DOHH2 (cell line): ENCODE measurements around the gene COBLL1.

ENCODE experiments used
- H3F3A ChIP-seq: fragments of 200-600 bp; sonication (generic), shearing (Covaris generic); 2 replicates; pipeline ENCODE4 v1.6.0; 2016; ENCODE audit warnings: antibody characterized with exemption, mild to moderate bottlenecking; ENCODE audit not compliant: control insufficient read depth, insufficient read depth
- H3K27ac ChIP-seq: fragments of 200-600 bp; sonication (generic); 2 replicates; pipeline ENCODE4 v1.5.1; 2014; ENCODE audit warnings: low read depth, mild to moderate bottlenecking, low read length, moderate library complexity
- H3K27me3 ChIP-seq: fragments of 200-600 bp; sonication (generic); 2 replicates; pipeline ENCODE4 v1.6.1; 2014; ENCODE audit warnings: mild to moderate bottlenecking, low read length, mixed read lengths; ENCODE audit not compliant: control insufficient read depth
- H3K36me3 ChIP-seq: fragments of 200-600 bp; sonication (generic); 2 replicates; pipeline ENCODE4 v1.6.1; 2014; ENCODE audit warnings: mild to moderate bottlenecking, low read length, moderate library complexity, mixed read lengths; ENCODE audit not compliant: control insufficient read depth
- H3K4me1 ChIP-seq: fragments of 200-600 bp; sonication (generic); 2 replicates; pipeline ENCODE4 v1.6.1; 2014; ENCODE audit warnings: mild to moderate bottlenecking, low read length, mixed read lengths; ENCODE audit not compliant: control insufficient read depth
- H3K4me2 ChIP-seq: fragments of 200-600 bp; sonication (generic); 2 replicates; pipeline ENCODE4 v1.6.0; 2014; ENCODE audit warnings: mild to moderate bottlenecking, low read length, moderate library complexity
- H3K4me3 ChIP-seq: fragments of 200-600 bp; sonication (generic); 2 replicates; pipeline ENCODE4 v1.5.1; 2014; ENCODE audit warnings: mild to moderate bottlenecking, low read length, mixed read lengths
- H3K79me2 ChIP-seq: fragments of 200-600 bp; sonication (generic); 2 replicates; pipeline ENCODE4 v1.6.1; 2014; ENCODE audit warnings: mild to moderate bottlenecking, low read length, mixed read lengths; ENCODE audit not compliant: control insufficient read depth
- H3K9me2 ChIP-seq: fragments of 200-600 bp; sonication (generic); replicated peaks from 2 replicates; pipeline ENCODE4 v1.6.1; 2014; ENCODE audit warnings: mild to moderate bottlenecking, low read length, mixed read lengths; ENCODE audit not compliant: control insufficient read depth
- H3K9me3 ChIP-seq: fragments of 200-600 bp; sonication (generic); 2 replicates; pipeline ENCODE4 v1.6.1; 2014; ENCODE audit warnings: antibody characterized with exemption, low read length, mixed read lengths; ENCODE audit not compliant: control insufficient read depth, insufficient read depth
- H4K20me1 ChIP-seq: fragments of 200-600 bp; sonication (generic); 2 replicates; pipeline ENCODE4 v1.6.0; 2014; ENCODE audit warnings: low read depth, mild to moderate bottlenecking, antibody characterized with exemption, low read length, moderate library complexity; ENCODE audit not compliant: control insufficient read depth, insufficient read depth
- CTCF ChIP-seq: fragments of 200-600 bp; sonication (generic); IDR thresholded peaks from one replicate; pipeline ENCODE4 v1.5.1; 2014; ENCODE audit warnings: antibody characterized with exemption, mild to moderate bottlenecking, low read depth, low read length; ENCODE audit not compliant: poor library complexity, severe bottlenecking
- EZH2phosphoT487 ChIP-seq: fragments of 200-600 bp; sonication (generic); IDR thresholded peaks from 2 replicates; pipeline ENCODE4 v1.6.1; 2017; ENCODE audit warnings: borderline replicate concordance, mild to moderate bottlenecking, antibody characterized with exemption, low read length, moderate library complexity, mixed read lengths

COBLL1 gene

DNA sequence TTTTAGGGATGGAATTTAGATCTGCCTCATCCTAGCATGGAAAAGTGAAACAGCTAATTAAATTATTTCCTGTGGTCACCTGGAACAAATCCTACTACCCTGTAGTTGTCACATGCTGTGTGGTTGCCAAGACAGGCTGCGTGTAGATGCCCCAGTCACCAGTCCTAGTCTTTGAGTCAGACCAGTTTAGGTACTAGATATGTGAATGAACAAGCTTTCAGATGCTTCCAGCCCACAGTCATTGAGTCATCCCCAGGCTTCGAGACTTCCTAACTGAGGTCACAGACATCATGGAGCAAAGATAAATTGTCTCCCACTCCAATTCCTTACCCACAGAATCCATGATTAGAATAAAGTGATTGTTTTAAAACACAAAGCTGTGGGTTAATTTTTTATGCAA lies 184.5 kb downstream of the COBLL1 start:
- H3K4me2 ChIP-seq, result no peak overlapping the region
- no peaks in the 10 kb centered on the region for H3K36me3 ChIP-seq
- no peak overlapping the region for H3K27ac ChIP-seq
- H3K4me1 ChIP-seq, result no peaks in the 10 kb centered on the region
- no peaks in the 10 kb centered on the region for H3F3A ChIP-seq
- H4K20me1 ChIP-seq, result no peaks in the 10 kb centered on the region
- H3K9me2 ChIP-seq, result no peaks in the 10 kb centered on the region
- H3K27me3 ChIP-seq, result no peaks in the 10 kb centered on the region
- H3K9me3 ChIP-seq, result no peaks in the 10 kb centered on the region
- H3K79me2 ChIP-seq, result no peaks in the 10 kb centered on the region
- H3K4me3 ChIP-seq, result no peak overlapping the region
- TF ChIP-seq EZH2phosphoT487 (no peak), CTCF (no peak)

DNA sequence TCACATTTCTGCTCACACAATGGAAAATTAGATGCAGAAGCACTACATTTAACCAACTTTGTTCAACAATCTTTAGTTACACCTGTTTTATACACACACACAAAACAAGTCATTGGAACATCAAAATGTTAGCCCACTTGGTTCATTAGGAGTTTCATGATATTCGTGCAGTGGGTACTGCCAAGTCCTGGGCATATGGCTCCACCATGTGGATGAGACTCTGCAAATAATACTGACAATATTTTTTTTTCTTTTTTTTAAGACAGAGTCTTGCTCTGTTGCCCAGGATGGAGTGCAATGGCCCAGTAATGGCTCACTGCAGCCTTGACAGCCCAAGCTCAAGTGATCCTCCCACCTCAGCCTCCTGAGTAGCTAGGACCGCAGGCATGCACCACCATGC lies 185.9 kb downstream of the COBLL1 start:
- Histone ChIP-seq H4K20me1 (no peaks in the 10 kb centered on the region), H3K9me3 (no peaks in the 10 kb centered on the region), H3F3A (no peaks in the 10 kb centered on the region), H3K4me2 (no peak overlapping the region), H3K27me3 (no peaks in the 10 kb centered on the region), H3K27ac (no peak overlapping the region), H3K4me3 (no peak overlapping the region), H3K4me1 (no peaks in the 10 kb centered on the region), H3K9me2 (no peaks in the 10 kb centered on the region), H3K36me3 (no peaks in the 10 kb centered on the region), H3K79me2 (no peaks in the 10 kb centered on the region)
- no peak for TF ChIP-seq CTCF
- TF ChIP-seq EZH2phosphoT487, result no peak

DNA sequence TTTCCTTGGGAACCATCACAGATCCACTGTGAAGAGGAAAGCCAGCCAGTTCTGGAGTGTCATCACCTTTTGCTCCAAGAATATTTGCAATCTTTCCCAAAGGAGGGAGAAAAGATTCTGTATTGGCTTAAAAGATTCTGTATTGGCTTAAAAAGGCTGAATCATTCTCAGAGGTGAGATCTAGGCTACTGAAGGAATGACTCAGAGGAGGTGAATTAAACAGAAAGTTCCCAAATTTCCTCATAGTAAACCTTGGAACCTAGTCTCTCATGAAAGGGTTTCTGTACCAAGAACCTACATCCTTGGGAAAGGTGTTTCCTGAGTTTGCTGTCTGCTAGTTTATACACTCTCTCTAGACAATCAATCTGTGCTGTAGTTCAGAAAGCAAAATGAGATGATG lies 186.3 kb downstream of the COBLL1 start:
- no peaks in the 10 kb centered on the region for H3K36me3 ChIP-seq
- H3K27ac ChIP-seq, result no peak overlapping the region
- H3F3A ChIP-seq, result no peaks in the 10 kb centered on the region
- no peaks in the 10 kb centered on the region for H3K4me1 ChIP-seq
- H4K20me1 ChIP-seq, result no peaks in the 10 kb centered on the region
- no peak overlapping the region for H3K4me2 ChIP-seq
- H3K79me2 ChIP-seq, result no peaks in the 10 kb centered on the region
- H3K9me3 ChIP-seq, result no peaks in the 10 kb centered on the region
- no peaks in the 10 kb centered on the region for H3K9me2 ChIP-seq
- no peak overlapping the region for H3K4me3 ChIP-seq
- no peaks in the 10 kb centered on the region for H3K27me3 ChIP-seq
- TF ChIP-seq EZH2phosphoT487 (no peak), CTCF (no peak)

DNA sequence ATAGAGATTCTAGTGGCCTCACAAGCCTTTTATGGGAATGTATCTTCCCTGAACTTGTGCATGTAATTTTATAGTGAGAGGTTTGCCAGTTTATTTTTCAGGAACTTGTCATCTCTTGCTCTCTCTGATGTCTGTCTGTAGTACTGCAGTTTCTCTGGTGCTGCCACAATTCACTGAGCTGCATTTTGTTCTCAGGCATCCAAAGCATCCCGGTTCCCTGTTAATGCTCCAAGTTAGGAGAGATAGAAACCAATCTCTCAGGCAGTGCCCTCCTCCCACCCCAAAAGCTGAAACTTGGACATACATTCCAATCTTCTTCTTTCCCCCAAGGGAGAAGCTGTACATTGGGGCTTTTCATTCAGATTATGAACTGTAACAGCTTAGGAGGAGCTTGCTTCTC lies 190.3 kb downstream of the COBLL1 start:
- no peak for TF ChIP-seq CTCF
- no peak for TF ChIP-seq EZH2phosphoT487
- Histone ChIP-seq H3K9me3 (no peaks in the 10 kb centered on the region), H3K27me3 (no peaks in the 10 kb centered on the region)

More for the DNA sequence above, 190.3 kb downstream of the COBLL1 start:
- no peaks in the 10 kb centered on the region for H3K4me1 ChIP-seq
- H3K27ac ChIP-seq, result no peak overlapping the region
- H3K79me2 ChIP-seq, result no peaks in the 10 kb centered on the region
- H3K9me2 ChIP-seq, result no peaks in the 10 kb centered on the region
- H3F3A ChIP-seq, result no peaks in the 10 kb centered on the region
- H4K20me1 ChIP-seq, result no peaks in the 10 kb centered on the region
- H3K4me3 ChIP-seq, result no peak overlapping the region
- H3K4me2 ChIP-seq, result no peak overlapping the region
- H3K36me3 ChIP-seq, result no peaks in the 10 kb centered on the region
